Endothelial cell of umbilical vein (primary cell): Measurements from ENCODE around the gene MDH2. TPM values are rescaled to one million over a fixed set of nuclear protein-coding genes. Genes with fewer than 3 reads are reported as not detected.

Experiments used
- BruUV-seq: library from RNA; stranded (reverse); fragments of 400-500 nt; replicated peaks from 2 replicates; lab custom pipeline; 2021; lab: Mats Ljungman, UMichigan
- CTCF ChIA-PET: fragments of 300-600, 350-600 bp; sonication (Branson Sonifier 250); formaldehyde crosslinking; loops from one replicate; lab custom pipeline; 2021; ENCODE audit warnings: antibody characterized with exemption, inconsistent platforms; lab: Charles Lee
- POLR2A ChIA-PET: fragments of 300-600, 350-600 bp; sonication (Branson Sonifier 250); formaldehyde crosslinking; loops from one replicate; lab custom pipeline; 2021; ENCODE audit warnings: antibody characterized with exemption, inconsistent platforms; lab: Charles Lee
- DNase-seq: peaks from one replicate; pipeline ENCODE4 v3.0.0-alpha.2; 2011; ENCODE audit warnings: low read depth, low spot score
- FAIRE-seq: peaks from 2 replicates; lab custom pipeline; 2011; peaks lifted over from hg19 to GRCh38; lab: Jason Lieb, UNC
- H2AFZ ChIP-seq: 2 replicates; pipeline ENCODE4 v1.6.0; 2012; ENCODE audit warnings: low read depth, low read length, control low read depth, inconsistent platforms
- H3K27ac ChIP-seq: 2 replicates; pipeline ENCODE4 v1.5.1; 2011; ENCODE audit warnings: low read depth, mild to moderate bottlenecking, control low read depth, low read length, moderate library complexity; ENCODE audit not compliant: insufficient read depth
- H3K27me3 ChIP-seq, 2 experiments: 2 replicates each; pipeline versions ENCODE4 v1.6.0 to v1.6.1; 2011; ENCODE audit warnings: low read length in 2 of 2, mixed read lengths in 1 of 2; ENCODE audit not compliant: control insufficient read depth in 2 of 2, insufficient read depth in 2 of 2
- H3K36me3 ChIP-seq, 2 experiments: 2 replicates in 1 of 2; 3 replicates in 1 of 2; pipeline ENCODE4 v1.5.1; 2011; ENCODE audit warnings: low read length in 2 of 2, mild to moderate bottlenecking in 1 of 2, moderate library complexity in 1 of 2; ENCODE audit not compliant: control insufficient read depth in 2 of 2, insufficient read depth in 2 of 2; ENCODE audit errors: extremely low read depth in 1 of 2
- H3K4me1 ChIP-seq: 3 replicates; pipeline ENCODE4 v1.5.1; 2011; ENCODE audit warnings: mild to moderate bottlenecking, low read length; ENCODE audit not compliant: control insufficient read depth, insufficient read depth; ENCODE audit errors: extremely low read depth
- H3K4me2 ChIP-seq: 2 replicates; pipeline ENCODE4 v1.6.1; 2011; ENCODE audit warnings: low read length, control low read depth, mixed read lengths; ENCODE audit not compliant: insufficient read depth
- H3K4me3 ChIP-seq, 3 experiments: fragments of 200-600 bp in 1 of 3; sonication (generic), shearing (Covaris generic) in 1 of 3; replicated peaks in 1 of 3; 2 replicates each; pipeline ENCODE4 v1.5.1; 2011 to 2016; ENCODE audit warnings: control low read depth in 3 of 3, low read length in 3 of 3, mild to moderate bottlenecking in 2 of 3, inconsistent platforms in 1 of 3, low read depth in 1 of 3, moderate library complexity in 1 of 3; ENCODE audit not compliant: insufficient read depth in 1 of 3
- H3K79me2 ChIP-seq: 2 replicates; pipeline ENCODE4 v1.6.0; 2012; ENCODE audit warnings: low read length, inconsistent platforms; ENCODE audit not compliant: control insufficient read depth, insufficient read depth
- H3K9ac ChIP-seq: replicated peaks from 2 replicates; pipeline ENCODE3; 2011; ENCODE audit warnings: low read length, control low read depth; ENCODE audit not compliant: insufficient read depth; ENCODE audit errors: extremely low read depth
- H3K9me1 ChIP-seq: replicated peaks from 3 replicates; pipeline ENCODE4 v1.6.0; 2011; ENCODE audit warnings: mild to moderate bottlenecking, low read length; ENCODE audit not compliant: control insufficient read depth, insufficient read depth; ENCODE audit errors: extremely low read depth
- H3K9me3 ChIP-seq: replicated peaks from 2 replicates; pipeline ENCODE4 v1.5.1; 2012; ENCODE audit warnings: low read length, inconsistent platforms; ENCODE audit not compliant: control insufficient read depth, insufficient read depth
- H4K20me1 ChIP-seq: replicated peaks from 2 replicates; pipeline ENCODE3; 2011; ENCODE audit warnings: mild to moderate bottlenecking, low read length; ENCODE audit not compliant: control insufficient read depth, insufficient read depth; ENCODE audit errors: extremely low read depth
- EZH2 ChIP-seq: IDR thresholded peaks from 2 replicates; pipeline ENCODE4 v1.6.1; 2012; ENCODE audit warnings: borderline replicate concordance, low read depth, mild to moderate bottlenecking, moderate library complexity, low read length, inconsistent platforms; ENCODE audit not compliant: severe bottlenecking
- FOS ChIP-seq: IDR thresholded peaks from 2 replicates; pipeline ENCODE4 v1.6.1; 2011; ENCODE audit warnings: mild to moderate bottlenecking, low read length, moderate library complexity, borderline replicate concordance; ENCODE audit not compliant: insufficient read depth
- GATA2 ChIP-seq: IDR thresholded peaks from 2 replicates; pipeline ENCODE4 v1.7.0; 2011; ENCODE audit warnings: low read depth, mild to moderate bottlenecking, moderate library complexity, mixed read lengths, low read length; ENCODE audit not compliant: insufficient read length, insufficient read depth
- JUN ChIP-seq: IDR thresholded peaks from 2 replicates; pipeline ENCODE4 v1.6.1; 2011; ENCODE audit warnings: borderline replicate concordance, low read depth; ENCODE audit not compliant: insufficient read length, insufficient read depth
- MYC ChIP-seq: IDR thresholded peaks from one replicate; pipeline ENCODE4 v1.6.1; 2011; ENCODE audit warnings: mild to moderate bottlenecking, low read depth, low read length
- POLR2A ChIP-seq: IDR thresholded peaks from 2 replicates; pipeline ENCODE4 v1.6.1; 2012; ENCODE audit warnings: low read depth, mild to moderate bottlenecking, control low read depth, low read length
- POLR2AphosphoS5 ChIP-seq: IDR thresholded peaks from 2 replicates; pipeline ENCODE4 v1.6.1; 2012; ENCODE audit warnings: low read depth, mild to moderate bottlenecking, control low read depth, low read length, moderate library complexity; ENCODE audit not compliant: insufficient read depth
- dilution Hi-C: fragments of 300-500 bp; cut with MboI; formaldehyde crosslinking; loops from one replicate; pipeline ENCODE4 v1.15.0; 2019; ENCODE audit warnings: low sequenced_read_pairs; ENCODE audit not compliant: extremely low pct_ligation_motif_present
- intact Hi-C: fragments of 100-400 bp; cut with micrococcal nuclease; formaldehyde crosslinking; loops from one replicate; pipeline ENCODE4 v1.10.0; 2022
- polyA plus RNA-seq, 4 experiments: library from polyadenylated mRNA; depleted of rRNA in 3 of 4; stranded (reverse) in 3 of 4; unstranded in 1 of 4; fragments of >200 nt; gene quantifications; 2 replicates each; pipeline versions ENCODE4 v1.2.1 to v1.2.3, GENCODE V29; 2011 to 2012; ENCODE audit warnings: missing spikeins in 1 of 4
- total RNA-seq: library from RNA; stranded (reverse); gene quantifications from 2 replicates; pipeline ENCODE4 v1.2.3, GENCODE V29; 2021
- TF ChIP-seq, protein P1 (sequence below), 2 donors: IDR thresholded peaks; 1 replicate in 1 of 2; 2 replicates in 1 of 2; pipeline ENCODE4 v1.5.1; 2011; ENCODE audit warnings: low read length in 2 of 2, mild to moderate bottlenecking in 2 of 2, moderate library complexity in 2 of 2, control low read depth in 1 of 2, inconsistent platforms in 1 of 2, low read depth in 1 of 2; ENCODE audit not compliant: insufficient read depth in 1 of 2; ENCODE audit errors: extremely low read depth in 1 of 2
- TF ChIP-seq, protein P2 (sequence below): IDR thresholded peaks from 2 replicates; pipeline ENCODE4 v1.6.1; 2011; ENCODE audit not compliant: insufficient read depth, insufficient read length

Gene MDH2
- total and polyA plus RNA-seq, 2 donors (not counting 3 experiments of a cell fraction or from before 2014, with no cell fraction given), result 123 to 175 TPM

DNA sequence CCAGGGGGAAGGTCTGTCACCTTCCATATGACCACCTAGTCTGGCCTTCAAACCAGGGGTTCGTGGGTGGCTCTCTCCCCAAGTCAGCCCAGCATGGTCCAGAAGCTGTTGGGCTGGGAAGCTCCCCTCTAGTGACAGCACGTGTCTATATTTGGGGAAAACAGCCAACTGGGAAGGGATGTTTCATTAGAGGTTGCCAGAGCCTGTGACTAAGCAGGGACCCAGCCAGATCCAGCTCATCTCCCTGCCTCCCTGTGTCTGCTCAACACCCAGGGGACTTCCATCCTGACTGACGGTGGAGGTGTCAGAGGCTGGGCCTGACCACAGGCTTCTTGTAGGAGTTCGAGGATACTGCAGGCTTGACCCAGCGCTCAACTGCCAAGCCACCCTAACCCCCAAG, 10.6 kb upstream of the MDH2 start:
- intact Hi-C loops, result no loop called here
- H3K27me3 ChIP-seq, result no peaks in the 10 kb centered on the region
- H3K27ac ChIP-seq, result no peak overlapping the region
- no peaks in the 10 kb centered on the region for H3K9me3 ChIP-seq
- POLR2A ChIA-PET, result no interaction called here
- BruUV-seq, result no TSS peak
- DNase-seq (no peak), FAIRE-seq (no peak)
- H4K20me1 ChIP-seq, result no peaks in the 10 kb centered on the region
- TF ChIP-seq EZH2 (no peak), FOS (no peak), JUN (no peak), POLR2A (no peak), POLR2AphosphoS5 (no peak), GATA2 (no peak), MYC (no peak)
- TF ChIP-seq, protein P1, sequence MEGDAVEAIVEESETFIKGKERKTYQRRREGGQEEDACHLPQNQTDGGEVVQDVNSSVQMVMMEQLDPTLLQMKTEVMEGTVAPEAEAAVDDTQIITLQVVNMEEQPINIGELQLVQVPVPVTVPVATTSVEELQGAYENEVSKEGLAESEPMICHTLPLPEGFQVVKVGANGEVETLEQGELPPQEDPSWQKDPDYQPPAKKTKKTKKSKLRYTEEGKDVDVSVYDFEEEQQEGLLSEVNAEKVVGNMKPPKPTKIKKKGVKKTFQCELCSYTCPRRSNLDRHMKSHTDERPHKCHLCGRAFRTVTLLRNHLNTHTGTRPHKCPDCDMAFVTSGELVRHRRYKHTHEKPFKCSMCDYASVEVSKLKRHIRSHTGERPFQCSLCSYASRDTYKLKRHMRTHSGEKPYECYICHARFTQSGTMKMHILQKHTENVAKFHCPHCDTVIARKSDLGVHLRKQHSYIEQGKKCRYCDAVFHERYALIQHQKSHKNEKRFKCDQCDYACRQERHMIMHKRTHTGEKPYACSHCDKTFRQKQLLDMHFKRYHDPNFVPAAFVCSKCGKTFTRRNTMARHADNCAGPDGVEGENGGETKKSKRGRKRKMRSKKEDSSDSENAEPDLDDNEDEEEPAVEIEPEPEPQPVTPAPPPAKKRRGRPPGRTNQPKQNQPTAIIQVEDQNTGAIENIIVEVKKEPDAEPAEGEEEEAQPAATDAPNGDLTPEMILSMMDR (IDR thresholded peaks at IDR 0.05; ENCODE audit: extremely low read depth in 1 of 2, insufficient read depth in 1 of 2, low read depth in 1 of 2, low read length in 2 of 2), result no peak
- TF ChIP-seq, protein P2, sequence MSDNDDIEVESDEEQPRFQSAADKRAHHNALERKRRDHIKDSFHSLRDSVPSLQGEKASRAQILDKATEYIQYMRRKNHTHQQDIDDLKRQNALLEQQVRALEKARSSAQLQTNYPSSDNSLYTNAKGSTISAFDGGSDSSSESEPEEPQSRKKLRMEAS, result no peak
- no peaks in the 10 kb centered on the region for H3K79me2 ChIP-seq
- H3K9ac ChIP-seq, result no peak overlapping the region
- dilution Hi-C loops, result no loop called here
- H2AFZ ChIP-seq, result no peak overlapping the region
- no peak overlapping the region for H3K4me3 ChIP-seq
- CTCF ChIA-PET, result interaction anchor here (1.0 to 1.9 kb wide), 2 partner anchors 17 to 171 kb away, joined by 4 to 7 read pairs; no protein-coding TSS in a partner anchor
- H3K36me3 ChIP-seq, result peaks cover 0 to 2% of the 10 kb centered on the region in 2 experiments
- no peaks in the 10 kb centered on the region for H3K4me1 ChIP-seq
- H3K9me1 ChIP-seq, result no peaks in the 10 kb centered on the region
- no peak overlapping the region for H3K4me2 ChIP-seq
